Measurements from ENCODE around the gene SERAC1.
"Not testable (repeated sequence)": the region's sequence is repeated elsewhere in the genome, so short reads cannot be mapped to it uniquely, and the experiment has no call there.

GRCh38 chr6:158209582-158210333 is 41.7 kb upstream of the SERAC1 start:
- not testable (repeated sequence) for TF ChIP-seq POLR2A, CTCF (IDR thresholded peaks at IDR 0.05)
